Astrocyte of the cerebellum (primary cell): Measurements from ENCODE around the gene DIDO1.

ENCODE experiments used
- DNase-seq: peaks from one replicate; pipeline ENCODE4 v3.0.0-alpha.2; 2011; ENCODE audit warnings: low read depth
- H3K4me3 ChIP-seq: 2 replicates; pipeline ENCODE4 v1.5.1; 2011; ENCODE audit warnings: mild to moderate bottlenecking, low read depth, low read length, moderate library complexity
- in situ Hi-C: cut with HindIII; loops from 2 replicates; pipeline ENCODE4 v1.10.0; 2017; ENCODE audit warnings: low sequenced_read_pairs
- TF ChIP-seq, protein P1 (sequence below): IDR thresholded peaks from 2 replicates; pipeline ENCODE4 v1.5.1; 2012; ENCODE audit warnings: low read length, low read depth, moderate library complexity, mild to moderate bottlenecking; ENCODE audit errors: missing control alignments

Gene DIDO1

DNA sequence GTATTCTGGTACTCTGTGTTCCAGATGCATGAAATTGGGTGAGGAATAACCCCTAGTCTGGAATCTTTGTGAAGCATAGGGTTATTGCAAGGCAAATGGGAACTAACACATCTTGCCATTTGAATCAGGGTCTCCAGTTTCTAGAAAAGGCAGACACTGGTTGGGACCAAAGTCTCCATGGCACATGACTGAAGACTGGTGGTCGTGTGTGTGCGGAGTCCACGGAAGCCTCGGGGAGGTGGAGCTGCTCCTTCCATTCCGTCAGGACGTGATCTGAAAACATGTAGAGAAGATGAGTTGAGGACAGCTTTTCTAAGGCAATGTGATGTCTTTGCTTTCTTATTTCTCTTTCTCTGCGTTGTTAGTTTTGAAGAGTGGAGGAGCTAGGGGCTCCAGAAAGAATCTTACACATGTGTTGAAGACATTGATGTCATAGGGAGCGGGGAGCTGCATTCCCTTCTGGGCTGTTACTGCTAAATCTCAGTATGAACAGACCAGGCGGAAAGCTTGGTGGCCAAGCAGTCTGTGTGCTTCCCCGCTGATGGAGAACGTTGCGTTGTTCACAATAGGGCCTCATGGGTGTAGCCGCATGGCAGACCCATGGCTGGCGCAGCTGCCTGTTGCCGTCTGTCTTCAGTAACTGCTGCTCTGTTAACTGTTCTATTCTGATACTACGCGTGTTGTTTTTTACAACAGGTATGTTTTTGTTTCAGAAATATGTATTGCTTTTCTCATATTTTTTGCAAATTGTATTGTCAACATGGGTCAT, 21.4 kb upstream of the DIDO1 start:
- H3K4me3 ChIP-seq = no peak overlapping the region
- TF ChIP-seq, protein P1, sequence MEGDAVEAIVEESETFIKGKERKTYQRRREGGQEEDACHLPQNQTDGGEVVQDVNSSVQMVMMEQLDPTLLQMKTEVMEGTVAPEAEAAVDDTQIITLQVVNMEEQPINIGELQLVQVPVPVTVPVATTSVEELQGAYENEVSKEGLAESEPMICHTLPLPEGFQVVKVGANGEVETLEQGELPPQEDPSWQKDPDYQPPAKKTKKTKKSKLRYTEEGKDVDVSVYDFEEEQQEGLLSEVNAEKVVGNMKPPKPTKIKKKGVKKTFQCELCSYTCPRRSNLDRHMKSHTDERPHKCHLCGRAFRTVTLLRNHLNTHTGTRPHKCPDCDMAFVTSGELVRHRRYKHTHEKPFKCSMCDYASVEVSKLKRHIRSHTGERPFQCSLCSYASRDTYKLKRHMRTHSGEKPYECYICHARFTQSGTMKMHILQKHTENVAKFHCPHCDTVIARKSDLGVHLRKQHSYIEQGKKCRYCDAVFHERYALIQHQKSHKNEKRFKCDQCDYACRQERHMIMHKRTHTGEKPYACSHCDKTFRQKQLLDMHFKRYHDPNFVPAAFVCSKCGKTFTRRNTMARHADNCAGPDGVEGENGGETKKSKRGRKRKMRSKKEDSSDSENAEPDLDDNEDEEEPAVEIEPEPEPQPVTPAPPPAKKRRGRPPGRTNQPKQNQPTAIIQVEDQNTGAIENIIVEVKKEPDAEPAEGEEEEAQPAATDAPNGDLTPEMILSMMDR = no peak
- DNase-seq = no peak
- in situ Hi-C loops = no loop called here

DNA sequence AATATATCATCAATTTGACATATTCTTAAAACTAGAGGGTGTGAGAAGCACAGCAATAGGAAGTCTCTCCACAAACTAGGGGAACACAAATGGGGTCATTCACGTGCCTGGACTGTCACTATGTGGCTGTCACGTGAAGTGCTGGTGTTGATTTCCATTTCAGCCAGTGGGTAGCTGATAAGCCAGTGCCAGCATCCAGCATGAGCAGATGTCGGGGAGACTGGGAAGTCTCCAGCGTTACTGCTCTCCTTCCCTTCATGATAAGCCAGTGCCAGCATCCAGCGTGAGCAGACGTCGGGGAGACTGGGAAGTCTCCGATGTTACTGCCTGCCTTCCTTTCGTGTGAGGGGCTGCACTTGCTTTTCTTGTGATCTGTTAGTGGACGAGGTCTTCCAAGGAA, 20.6 kb upstream of the DIDO1 start:
- in situ Hi-C loops = no loop called here

DNA sequence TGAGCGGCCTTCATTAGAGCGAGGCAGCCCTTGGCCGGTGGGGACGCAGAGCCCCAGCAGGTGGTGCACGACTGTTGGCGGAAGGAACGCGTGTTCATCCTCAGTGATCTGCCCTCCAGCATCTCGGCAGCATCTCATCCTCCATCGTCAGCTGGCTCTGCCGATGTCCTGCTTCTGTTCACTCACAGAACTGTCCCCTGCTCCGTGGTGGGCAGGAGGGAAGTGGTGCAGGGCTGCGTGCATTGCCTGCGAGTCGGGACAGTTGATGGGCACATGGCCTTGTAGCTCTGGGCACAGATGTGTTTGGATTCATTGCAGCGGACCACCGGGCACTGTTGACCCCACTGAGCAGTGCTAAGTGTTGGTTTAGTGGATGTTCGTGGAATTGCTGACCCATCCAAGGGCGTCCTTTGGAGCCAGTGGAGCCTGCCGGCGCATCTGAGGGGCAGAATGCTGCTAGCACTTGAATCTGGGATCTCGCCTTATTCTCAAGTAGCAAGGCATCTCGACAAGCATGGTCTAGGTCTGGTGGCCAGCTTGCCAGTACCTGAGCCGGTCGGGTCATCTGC, 19.6 kb upstream of the DIDO1 start:
- DNase-seq = no peak
- no peak overlapping the region for H3K4me3 ChIP-seq
- in situ Hi-C loops = no loop called here
- TF ChIP-seq, protein P1 = no peak

More for the DNA sequence above, 20.6 kb upstream of the DIDO1 start:
- DNase-seq = no peak
- no peak overlapping the region for H3K4me3 ChIP-seq
- TF ChIP-seq, protein P1 = no peak

DNA sequence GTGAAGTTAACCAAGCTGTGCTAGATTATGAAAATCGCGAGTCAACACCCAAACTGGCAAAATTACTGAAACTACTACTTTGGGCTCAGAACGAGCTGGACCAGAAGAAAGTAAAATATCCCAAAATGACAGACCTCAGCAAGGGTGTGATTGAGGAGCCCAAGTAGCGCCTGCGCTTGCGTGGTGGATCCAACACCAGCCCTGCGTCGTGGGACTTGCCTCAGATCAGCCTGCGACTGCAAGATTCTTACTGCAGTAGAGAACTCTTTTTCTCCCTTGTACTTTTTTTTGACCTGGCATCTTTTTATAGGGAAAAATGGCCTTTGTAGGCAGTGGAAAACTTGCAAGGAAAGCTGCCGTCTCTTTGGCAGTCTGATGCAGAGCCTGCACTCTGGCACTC, 18.4 kb upstream of the DIDO1 start:
- TF ChIP-seq, protein P1 = no peak
- H3K4me3 ChIP-seq = no peak overlapping the region
- in situ Hi-C loops = no loop called here
- DNase-seq = no peak

DNA sequence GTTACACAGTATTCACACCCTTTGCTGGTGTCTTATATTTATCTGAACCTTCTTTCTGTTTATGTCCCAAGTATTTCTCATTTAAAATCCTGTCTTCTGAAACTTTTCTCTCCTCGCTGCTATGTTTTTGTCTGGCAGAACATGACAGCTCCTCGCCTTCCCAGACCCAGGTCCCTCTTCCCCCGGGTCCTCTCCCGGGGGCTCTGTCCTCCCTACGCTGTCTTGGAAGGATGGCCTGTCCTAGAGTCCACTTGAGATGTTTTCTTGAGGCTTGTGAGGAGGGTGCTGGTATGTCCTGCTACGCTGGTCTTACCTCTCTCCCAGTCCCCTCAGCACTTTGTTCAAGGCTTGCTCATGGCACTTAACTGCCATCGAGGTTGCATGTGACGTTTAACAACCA, 17.9 kb upstream of the DIDO1 start:
- no peak overlapping the region for H3K4me3 ChIP-seq
- in situ Hi-C loops = no loop called here
- no peak for DNase-seq
- TF ChIP-seq, protein P1 = no peak

DNA sequence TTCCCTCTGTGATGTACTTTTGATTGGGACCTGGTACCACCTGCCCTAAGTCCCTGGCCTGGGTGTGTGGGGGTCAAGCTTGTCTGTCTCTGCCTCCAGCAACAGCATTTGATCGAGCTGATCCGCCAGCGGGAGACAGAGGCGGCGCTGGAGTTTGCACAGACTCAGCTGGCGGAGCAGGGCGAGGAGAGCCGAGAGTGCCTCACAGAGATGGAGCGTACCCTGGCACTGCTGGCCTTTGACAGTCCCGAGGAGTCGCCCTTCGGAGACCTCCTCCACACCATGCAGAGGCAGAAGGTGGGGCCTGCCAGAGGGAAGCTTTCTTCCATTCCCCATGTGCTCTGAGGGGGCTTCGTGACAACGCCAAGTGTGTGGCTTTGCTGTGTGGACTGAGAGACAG, 17.1 kb upstream of the DIDO1 start:
- TF ChIP-seq, protein P1 = no peak
- DNase-seq = no peak
- in situ Hi-C loops = no loop called here
- no peak overlapping the region for H3K4me3 ChIP-seq
